Adrenal gland (tissue), 12 donors: ENCODE results near the gene CACNA1G. TPM values are rescaled to one million over a fixed set of nuclear protein-coding genes. Genes with fewer than 3 reads are reported as not detected.
A peak's percentile ranks its signal among the peaks of the same experiment; 100 is the strongest.

Source experiments
- DNase-seq, 7 donors: peaks; one replicate each; pipeline ENCODE4 v3.0.0-alpha.2; 2019 to 2020
- H3K27ac ChIP-seq, 5 donors: fragments of 200-600 bp; sonication (generic) in 4 of 5; 1 replicate in 3 of 5; 2 replicates in 2 of 5; pipeline versions ENCODE4 v1.5.1 to v1.8.0; 2016 to 2020; ENCODE audit warnings: mild to moderate bottlenecking in 1 of 5
- H3K27me3 ChIP-seq: fragments of 200-600 bp; 2 replicates; pipeline ENCODE4 v1.8.0; 2021
- H3K36me3 ChIP-seq, 2 donors: fragments of 200-600 bp; replicated peaks in 1 of 2; 1 replicate in 1 of 2; 2 replicates in 1 of 2; pipeline versions ENCODE4 v1.5.1 to v1.8.0; 2018 to 2022
- H3K4me1 ChIP-seq, 2 donors: fragments of 200-600 bp; replicated peaks in 1 of 2; 1 replicate in 1 of 2; 2 replicates in 1 of 2; pipeline versions ENCODE4 v1.5.1 to v1.8.0; 2018 to 2021
- H3K4me3 ChIP-seq, 4 donors: fragments of 200-600 bp; sonication (generic) in 3 of 4; one replicate each; pipeline ENCODE4 v1.5.1; 2016 to 2018
- H3K9me3 ChIP-seq, 3 donors: fragments of 200-600 bp; sonication (generic) in 1 of 3; replicated peaks in 1 of 3; 1 replicate in 2 of 3; 2 replicates in 1 of 3; pipeline versions ENCODE4 v1.5.1 to v1.8.0; 2016 to 2021
- POLR2A ChIP-seq, 2 donors: fragments of 450-650 bp; IDR thresholded peaks; one replicate each; pipeline ENCODE4 v1.6.1; 2017; ENCODE audit warnings: antibody characterized with exemption in 2 of 2, mild to moderate bottlenecking in 2 of 2, moderate library complexity in 1 of 2
- WGBS, 4 donors: extraction: QIAGEN DNeasy Blood & Tissue Kit in 2 of 4; methylation state at CpG; one replicate each; pipeline versions ENCODE4 v1.1.5 to v1.1.7; 2013 to 2017; 5-methylcytosine and 5-hydroxymethylcytosine counted together
- intact Hi-C, 2 donors: fragments of 100-400 bp; cut with DNase I; formaldehyde crosslinking; loops; one replicate each; pipeline versions ENCODE4 v1.14.1 to v1.15.0; 2022 to 2023
- polyA plus RNA-seq, 3 donors: library from polyadenylated mRNA; stranded (reverse); fragments of 200-250 nt in 2 of 3; fragments of 350-450 nt in 1 of 3; fragmentation: Illumina TruSeq in 1 of 3; extraction: RNeasy Lipid Tissue Mini Kit (QIAGEN cat#74804) in 1 of 3; gene quantifications; one replicate each; pipeline ENCODE4 v1.2.3, GENCODE V29; 2013 to 2014
- total RNA-seq, 9 donors: library from RNA; depleted of rRNA in 4 of 9; stranded (reverse); fragments of >200 nt in 4 of 9; fragments of 120-200 nt in 1 of 9; fragmentation: NEBNext Ultra II Directional in 1 of 9; extraction: Animal tissue kit (Norgen Biotek cat#: 25700) in 1 of 9; gene quantifications; one replicate each; pipeline versions ENCODE4 v1.1.0 to v1.2.4, GENCODE V29; 2013 to 2023
- TF ChIP-seq, protein P1 (sequence below), 6 experiments: fragments of 450-650 bp in 4 of 6; fragments of 200-600 bp in 2 of 6; sonication (generic) in 1 of 6; IDR thresholded peaks; 1 replicate in 5 of 6; 2 replicates in 1 of 6; pipeline versions ENCODE4 v1.5.1 to v1.8.0; 2016 to 2021; ENCODE audit warnings: antibody characterized with exemption in 6 of 6, mild to moderate bottlenecking in 2 of 6, moderate library complexity in 1 of 6
- donor health status: healthy with polysubstance abuse.
- donor health status: Bipolar disorder and iron deficiency.
- donor health status: DM: yes; HTN: yes; CAD: no.
- donor health status: DM: no; HTN: no; CAD: no.
- donor health status: DM: no; HTN: no; CAD: no.
- donor health status: DM: yes; HTN: yes; CAD: no.

Gene CACNA1G
- total and polyA plus RNA-seq, 12 donors: 0.05 to 2.6 (median 0.14) TPM; not detected in 1

DNA sequence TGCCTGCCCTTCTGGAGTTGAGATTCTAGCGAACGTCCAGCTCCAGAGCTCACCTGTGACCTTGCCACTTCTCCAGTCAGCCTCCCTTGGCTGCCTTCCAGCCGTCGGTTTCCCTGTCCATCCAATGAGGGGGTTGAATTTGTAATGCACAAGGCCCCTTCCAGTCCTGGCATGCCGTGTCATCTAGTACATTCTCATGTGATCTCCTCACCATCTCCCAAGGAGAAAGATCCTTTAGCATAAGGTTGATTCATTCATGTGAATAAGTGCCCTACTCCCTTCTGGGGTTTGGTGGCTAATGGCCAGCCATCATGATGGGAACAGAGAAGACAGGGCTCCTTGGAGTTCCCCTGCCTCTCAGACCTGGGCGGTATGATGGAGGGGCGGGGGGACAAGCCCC is 55.3 kb downstream of the CACNA1G start:
- no peaks in the 10 kb centered on the region for H3K36me3 ChIP-seq
- no peak overlapping the region for H3K27ac ChIP-seq
- no peak for TF ChIP-seq POLR2A (IDR thresholded peaks at IDR 0.05)
- TF ChIP-seq, protein P1, sequence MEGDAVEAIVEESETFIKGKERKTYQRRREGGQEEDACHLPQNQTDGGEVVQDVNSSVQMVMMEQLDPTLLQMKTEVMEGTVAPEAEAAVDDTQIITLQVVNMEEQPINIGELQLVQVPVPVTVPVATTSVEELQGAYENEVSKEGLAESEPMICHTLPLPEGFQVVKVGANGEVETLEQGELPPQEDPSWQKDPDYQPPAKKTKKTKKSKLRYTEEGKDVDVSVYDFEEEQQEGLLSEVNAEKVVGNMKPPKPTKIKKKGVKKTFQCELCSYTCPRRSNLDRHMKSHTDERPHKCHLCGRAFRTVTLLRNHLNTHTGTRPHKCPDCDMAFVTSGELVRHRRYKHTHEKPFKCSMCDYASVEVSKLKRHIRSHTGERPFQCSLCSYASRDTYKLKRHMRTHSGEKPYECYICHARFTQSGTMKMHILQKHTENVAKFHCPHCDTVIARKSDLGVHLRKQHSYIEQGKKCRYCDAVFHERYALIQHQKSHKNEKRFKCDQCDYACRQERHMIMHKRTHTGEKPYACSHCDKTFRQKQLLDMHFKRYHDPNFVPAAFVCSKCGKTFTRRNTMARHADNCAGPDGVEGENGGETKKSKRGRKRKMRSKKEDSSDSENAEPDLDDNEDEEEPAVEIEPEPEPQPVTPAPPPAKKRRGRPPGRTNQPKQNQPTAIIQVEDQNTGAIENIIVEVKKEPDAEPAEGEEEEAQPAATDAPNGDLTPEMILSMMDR (IDR thresholded peaks at IDR 0.05): no peak
- intact Hi-C loops: no loop called here
- H3K27me3 ChIP-seq: no peaks in the 10 kb centered on the region
- no peak overlapping the region for H3K4me3 ChIP-seq
- no peaks in the 10 kb centered on the region for H3K9me3 ChIP-seq
- WGBS, 4 donors: 52 to 64% (median 59%) methylated on average over 4 to 7 of the region's 7 CpGs
- H3K4me1 ChIP-seq: peaks cover 0 to 12% of the 10 kb centered on the region in 2 donors
- no peak for DNase-seq

DNA sequence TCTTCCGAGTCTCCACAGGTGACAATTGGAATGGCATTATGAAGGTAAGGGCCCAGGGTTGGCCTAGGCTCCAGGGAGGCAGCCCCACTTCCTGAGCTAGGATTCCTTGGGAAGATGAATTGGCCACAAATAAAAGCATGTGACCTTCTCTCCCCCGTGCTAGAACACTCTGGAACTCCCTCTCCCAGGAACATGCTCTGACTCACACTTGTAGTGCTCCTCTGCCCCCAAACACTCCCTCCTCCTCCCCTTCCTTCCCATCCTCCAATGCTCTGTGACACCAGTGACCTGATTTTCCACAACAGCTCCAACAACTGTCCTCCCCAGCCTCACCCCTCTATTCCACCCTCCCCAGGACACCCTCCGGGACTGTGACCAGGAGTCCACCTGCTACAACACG is 57.8 kb downstream of the CACNA1G start:
- peak in 2 of 7 donors; percentile 54 to 70 for DNase-seq
- TF ChIP-seq POLR2A (IDR thresholded peaks at IDR 0.05): no peak
- TF ChIP-seq, protein P1 (IDR thresholded peaks at IDR 0.05): no peak
- H3K9me3 ChIP-seq: no peaks in the 10 kb centered on the region
- 61 to 76% (median 65%) methylated on average over 4 of the region's 4 CpGs for WGBS, 4 donors
- peak overlapping the region in 1 of 5 donors; percentile 10 for H3K27ac ChIP-seq
- H3K36me3 ChIP-seq: no peaks in the 10 kb centered on the region
- no peaks in the 10 kb centered on the region for H3K27me3 ChIP-seq
- intact Hi-C loops: no loop called here
- H3K4me3 ChIP-seq: no peak overlapping the region
- H3K4me1 ChIP-seq: peaks cover 0 to 12% of the 10 kb centered on the region in 2 donors

DNA sequence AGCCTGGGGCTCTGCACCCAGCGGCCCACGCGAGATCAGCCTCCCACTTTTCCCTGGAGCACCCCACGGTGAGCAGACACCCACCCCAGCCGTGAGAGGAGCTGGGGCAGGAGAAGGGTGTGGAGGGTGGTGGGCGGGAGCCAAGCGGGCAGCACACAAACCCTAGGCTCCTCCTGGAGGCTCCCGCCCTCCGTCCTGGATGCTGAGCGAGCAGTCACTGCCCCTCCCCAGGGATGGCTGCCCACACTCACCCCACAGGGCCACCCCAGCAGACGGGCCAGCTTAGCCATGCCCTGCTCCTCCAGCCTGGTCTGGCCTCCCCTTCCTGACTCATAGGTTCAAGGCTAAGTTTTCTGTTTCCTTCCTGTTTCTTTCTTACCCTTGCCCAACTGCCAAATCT is 58.4 kb downstream of the CACNA1G start:
- Histone ChIP-seq H3K4me3 (no peak overlapping the region), H3K4me1 (peaks cover 0 to 12% of the 10 kb centered on the region in 2 donors), H3K9me3 (no peaks in the 10 kb centered on the region), H3K27ac (peak overlapping the region in 1 of 5 donors; percentile 10), H3K36me3 (no peaks in the 10 kb centered on the region), H3K27me3 (no peaks in the 10 kb centered on the region)
- intact Hi-C loops: no loop called here
- TF ChIP-seq POLR2A (IDR thresholded peaks at IDR 0.05): no peak
- peak in 4 of 7 donors; percentile 51 to 61 (median 55) for DNase-seq
- 14 to 82% (median 67%) methylated on average over 1 to 11 of the region's 11 CpGs for WGBS, 4 donors

DNA sequence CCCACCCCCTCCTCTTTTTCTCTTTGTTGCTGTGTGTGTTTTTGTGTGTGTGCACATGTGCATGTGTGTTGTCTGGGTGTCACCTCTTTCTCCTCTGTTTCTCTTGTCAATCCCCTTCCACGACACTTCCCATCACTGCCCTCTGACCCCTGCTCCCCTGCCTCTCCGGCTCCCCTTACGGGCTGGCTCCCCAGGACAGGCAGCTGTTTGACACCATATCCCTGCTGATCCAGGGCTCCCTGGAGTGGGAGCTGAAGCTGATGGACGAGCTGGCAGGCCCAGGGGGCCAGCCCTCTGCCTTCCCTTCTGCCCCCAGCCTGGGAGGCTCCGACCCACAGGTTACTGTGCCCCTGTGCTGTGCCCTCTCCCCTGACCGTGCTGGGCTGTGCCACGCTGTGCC is 59.0 kb downstream of the CACNA1G start:
- no peaks in the 10 kb centered on the region for H3K27me3 ChIP-seq
- peaks cover 0 to 12% of the 10 kb centered on the region in 2 donors for H3K4me1 ChIP-seq
- no peak overlapping the region for H3K4me3 ChIP-seq
- no peaks in the 10 kb centered on the region for H3K36me3 ChIP-seq
- no peak overlapping the region for H3K27ac ChIP-seq
- TF ChIP-seq, protein P1 (IDR thresholded peaks at IDR 0.05): no peak
- no peak for TF ChIP-seq POLR2A (IDR thresholded peaks at IDR 0.05)
- H3K9me3 ChIP-seq: no peaks in the 10 kb centered on the region
- DNase-seq: no peak
- intact Hi-C loops: no loop called here
- WGBS, 4 donors: 87 to 96% (median 91%) methylated on average over 4 to 7 of the region's 7 CpGs

DNA sequence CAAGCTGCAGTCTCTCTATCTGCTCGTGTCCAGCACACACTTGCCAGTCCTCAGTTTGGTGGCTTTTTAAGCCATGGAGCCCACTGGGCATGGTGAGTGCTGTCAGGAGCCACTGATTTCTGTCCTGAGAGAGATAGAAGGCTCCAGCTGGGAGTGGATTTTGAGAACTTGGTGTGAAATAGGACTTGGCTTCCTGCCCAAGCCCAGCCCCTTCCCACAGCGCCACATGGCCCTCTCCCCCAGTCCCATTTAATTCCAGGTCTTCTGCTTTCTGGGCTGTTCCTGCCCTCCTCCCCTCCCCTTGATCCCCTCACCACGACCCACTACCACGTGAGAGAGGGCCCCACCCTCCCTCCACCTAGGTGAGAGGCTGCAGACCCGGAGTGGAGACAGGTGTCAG is 59.7 kb downstream of the CACNA1G start:
- H3K9me3 ChIP-seq: no peaks in the 10 kb centered on the region
- no peak for TF ChIP-seq POLR2A (IDR thresholded peaks at IDR 0.05)
- TF ChIP-seq, protein P1 (IDR thresholded peaks at IDR 0.05): no peak
- no peaks in the 10 kb centered on the region for H3K27me3 ChIP-seq
- no peaks in the 10 kb centered on the region for H3K36me3 ChIP-seq
- peaks cover 0 to 12% of the 10 kb centered on the region in 2 donors for H3K4me1 ChIP-seq
- intact Hi-C loops: loop anchor here (5.0 to 10.0 kb wide), 3 partner anchors 68 to 135 kb away; no protein-coding TSS in a partner anchor
- H3K27ac ChIP-seq: no peak overlapping the region
- DNase-seq: no peak
- no peak overlapping the region for H3K4me3 ChIP-seq
- WGBS, 4 donors: 77 to 92% (median 86%) methylated on average over 4 to 5 of the region's 5 CpGs
